Common myeloid progenitor, CD34-positive (primary cell): ENCODE results near the gene OR6N2.

Source experiments
- CTCF ChIA-PET: fragments of 350-600 bp; sonication (Branson Sonifier 250); formaldehyde crosslinking; loops from one replicate; lab custom pipeline; 2021; ENCODE audit warnings: antibody characterized with exemption; lab: Charles Lee
- POLR2A ChIA-PET: fragments of 350-600 bp; sonication (Branson Sonifier 250); formaldehyde crosslinking; loops from one replicate; lab custom pipeline; 2021; ENCODE audit warnings: antibody characterized with exemption; lab: Charles Lee
- DNase-seq, 3 donors: peaks; one replicate each; pipeline versions ENCODE4 v3.0.0 to v3.0.0-alpha.2; 2013
- H3K27ac ChIP-seq, 2 experiments: 1 replicate in 1 of 2; 2 replicates in 1 of 2; pipeline ENCODE4 v1.7.0; 2013; ENCODE audit warnings: inconsistent platforms in 2 of 2, low read length in 2 of 2, mild to moderate bottlenecking in 2 of 2, low read depth in 1 of 2, moderate library complexity in 1 of 2; ENCODE audit not compliant: severe bottlenecking in 2 of 2, insufficient read depth in 1 of 2, poor library complexity in 1 of 2
- H3K27me3 ChIP-seq, 5 experiments: replicated peaks in 2 of 5; 1 replicate in 3 of 5; 2 replicates in 2 of 5; pipeline versions ENCODE4 v1.6.1 to v1.7.0; 2013; ENCODE audit warnings: low read length in 4 of 5, mild to moderate bottlenecking in 2 of 5, moderate library complexity in 2 of 5, inconsistent platforms in 1 of 5; ENCODE audit not compliant: insufficient read depth in 5 of 5, control insufficient read depth in 4 of 5
- H3K36me3 ChIP-seq, 4 experiments: 1 replicate in 2 of 4; 2 replicates in 2 of 4; pipeline versions ENCODE4 v1.6.1 to v1.7.0; 2013; ENCODE audit warnings: low read length in 3 of 4, control low read depth in 1 of 4, mild to moderate bottlenecking in 1 of 4; ENCODE audit not compliant: control insufficient read depth in 4 of 4, insufficient read depth in 4 of 4
- H3K4me1 ChIP-seq, 4 experiments: 1 replicate in 3 of 4; 2 replicates in 1 of 4; pipeline versions ENCODE4 v1.6.1 to v1.7.1; 2013; ENCODE audit warnings: low read length in 3 of 4, mild to moderate bottlenecking in 3 of 4, control low read depth in 1 of 4, inconsistent platforms in 1 of 4, moderate library complexity in 1 of 4; ENCODE audit not compliant: control insufficient read depth in 4 of 4, insufficient read depth in 4 of 4; ENCODE audit errors: control extremely low read depth in 1 of 4
- H3K4me3 ChIP-seq, 7 experiments: 1 replicate in 4 of 7; 2 replicates in 3 of 7; pipeline versions ENCODE4 v1.5.1 to v1.7.0; 2013; ENCODE audit warnings: mild to moderate bottlenecking in 7 of 7, low read length in 6 of 7, moderate library complexity in 6 of 7, inconsistent platforms in 2 of 7, low read depth in 2 of 7, control low read depth in 1 of 7; ENCODE audit not compliant: insufficient read depth in 4 of 7, control insufficient read depth in 1 of 7; ENCODE audit errors: extremely low read depth in 1 of 7
- H3K9me3 ChIP-seq, 5 experiments: 1 replicate in 4 of 5; 2 replicates in 1 of 5; pipeline versions ENCODE4 v1.6.1 to v1.7.1; 2013; ENCODE audit warnings: low read length in 4 of 5, mild to moderate bottlenecking in 2 of 5, inconsistent platforms in 1 of 5, low read depth in 1 of 5, moderate library complexity in 1 of 5; ENCODE audit not compliant: control insufficient read depth in 4 of 5, insufficient read depth in 2 of 5; ENCODE audit errors: control extremely low read depth in 1 of 5
- WGBS: methylation state at CpG from one replicate; pipeline ENCODE4 v1.1.5; 2013; ENCODE audit not compliant: insufficient coverage; 5-methylcytosine and 5-hydroxymethylcytosine counted together

Gene OR6N2

GRCh38 chr1:158728510-158729225 lies 52.3 kb downstream of the OR6N2 start:
- no CpG with 5 or more reads among the region's 3 CpGs for WGBS
- ChIA-PET POLR2A (no interaction called here), CTCF (no interaction called here)
- Histone ChIP-seq H3K4me3 (no peak overlapping the region), H3K36me3 (no peaks in the 10 kb centered on the region), H3K4me1 (no peaks in the 10 kb centered on the region), H3K27me3 (no peaks in the 10 kb centered on the region), H3K27ac (no peak overlapping the region), H3K9me3 (no peaks in the 10 kb centered on the region)
- peak in 2 of 3 donors; percentile 3 to 27 for DNase-seq

DNA sequence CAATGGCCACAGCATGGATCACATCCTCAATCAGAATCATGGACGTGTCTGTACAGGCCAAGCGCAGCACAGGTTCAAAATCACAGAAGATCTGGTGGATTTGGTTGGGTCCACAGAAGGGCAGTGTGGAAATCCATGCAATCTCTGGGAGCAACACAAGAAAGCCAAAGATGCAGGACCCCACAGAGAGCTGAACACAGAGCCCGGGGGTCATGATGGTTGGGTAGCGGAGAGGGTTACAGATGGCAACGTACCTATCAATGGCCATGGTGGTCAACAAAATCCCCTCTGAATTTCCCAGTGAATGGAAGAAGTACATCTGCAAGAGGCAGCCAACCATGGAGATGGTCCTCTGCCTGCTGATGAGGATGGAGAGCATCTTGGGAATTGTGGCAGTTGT lies 56.6 kb downstream of the OR6N2 start:
- Histone ChIP-seq H3K4me3 (no peak overlapping the region), H3K4me1 (no peaks in the 10 kb centered on the region), H3K36me3 (no peaks in the 10 kb centered on the region), H3K27me3 (no peaks in the 10 kb centered on the region), H3K9me3 (no peaks in the 10 kb centered on the region), H3K27ac (no peak overlapping the region)
- WGBS, result 98% methylated on average over 5 of the region's 5 CpGs
- ChIA-PET CTCF (interaction anchor here (0.7 kb wide), 1 partner anchor 14 kb away, joined by 3 read pairs; no protein-coding TSS in a partner anchor), POLR2A (no interaction called here)
- DNase-seq, result no peak
